Measurements from ENCODE around the gene WWOX.

The WWOX gene

GRCh38 chr16:78106686-78107085 lies 7.2 kb downstream of the WWOX start:
- DNase-seq, result no peak

GRCh38 chr16:78108451-78108850 lies 9.0 kb downstream of the WWOX start:
- DNase-seq, result no peak

- no peak for DNase-seq
These were observed 13.8 kb downstream of the WWOX start for GRCh38 chr16:78113258-78113657.

GRCh38 chr16:78115659-78116058 lies 16.2 kb downstream of the WWOX start:
- DNase-seq, result no peak

DNA sequence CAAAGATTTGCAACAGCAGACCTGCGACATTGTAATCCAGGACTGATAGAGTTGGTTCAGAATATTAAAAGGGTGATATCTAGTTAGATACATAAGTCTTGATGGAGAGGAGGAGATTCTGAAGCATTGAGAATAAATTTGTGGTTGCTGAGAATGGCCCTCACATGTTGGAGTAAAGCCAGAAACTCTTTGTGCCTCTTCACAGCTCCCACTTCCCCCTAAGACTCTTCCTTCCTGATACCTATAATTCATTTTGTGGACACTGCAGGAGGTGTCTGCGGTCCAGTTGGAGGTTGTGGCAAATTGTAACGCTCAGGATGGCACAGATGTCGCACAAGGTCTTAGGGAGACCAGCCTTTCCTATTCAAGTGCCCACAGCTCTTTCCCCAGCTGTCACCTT lies 17.5 kb downstream of the WWOX start:
- DNase-seq, result peak; percentile 44

- DNase-seq, result no peak
These were observed 17.9 kb downstream of the WWOX start for GRCh38 chr16:78117391-78117790.

DNA sequence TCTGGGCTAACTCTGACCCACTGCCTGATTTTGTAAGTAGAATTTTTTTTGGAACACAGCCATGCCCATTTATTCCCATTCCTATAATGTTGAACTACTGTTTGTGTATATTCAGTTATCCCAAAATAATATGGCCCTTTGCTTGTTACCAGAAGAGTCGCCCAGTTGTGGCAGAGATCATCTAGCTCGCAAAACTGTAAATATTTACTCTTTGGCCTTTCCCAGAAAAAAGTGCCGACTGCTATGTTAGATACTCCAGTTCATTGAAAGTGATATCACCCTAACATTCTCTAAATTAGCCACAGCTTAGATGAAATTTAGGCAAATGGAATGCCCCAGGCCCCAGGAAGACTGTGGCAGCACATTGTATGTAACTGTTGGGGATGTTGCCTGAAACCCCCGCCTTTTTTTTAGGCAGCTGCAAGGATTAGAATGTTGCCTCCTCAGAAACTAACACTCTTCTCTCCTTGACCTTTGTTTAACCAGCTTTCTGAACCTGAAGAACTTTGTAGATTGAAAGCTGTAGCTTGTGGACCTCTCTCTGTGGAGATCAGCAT lies 19.1 kb downstream of the WWOX start:
- DNase-seq, result no peak

GRCh38 chr16:78122774-78123315 lies 23.4 kb downstream of the WWOX start:
- peak; percentile 53 for DNase-seq

DNA sequence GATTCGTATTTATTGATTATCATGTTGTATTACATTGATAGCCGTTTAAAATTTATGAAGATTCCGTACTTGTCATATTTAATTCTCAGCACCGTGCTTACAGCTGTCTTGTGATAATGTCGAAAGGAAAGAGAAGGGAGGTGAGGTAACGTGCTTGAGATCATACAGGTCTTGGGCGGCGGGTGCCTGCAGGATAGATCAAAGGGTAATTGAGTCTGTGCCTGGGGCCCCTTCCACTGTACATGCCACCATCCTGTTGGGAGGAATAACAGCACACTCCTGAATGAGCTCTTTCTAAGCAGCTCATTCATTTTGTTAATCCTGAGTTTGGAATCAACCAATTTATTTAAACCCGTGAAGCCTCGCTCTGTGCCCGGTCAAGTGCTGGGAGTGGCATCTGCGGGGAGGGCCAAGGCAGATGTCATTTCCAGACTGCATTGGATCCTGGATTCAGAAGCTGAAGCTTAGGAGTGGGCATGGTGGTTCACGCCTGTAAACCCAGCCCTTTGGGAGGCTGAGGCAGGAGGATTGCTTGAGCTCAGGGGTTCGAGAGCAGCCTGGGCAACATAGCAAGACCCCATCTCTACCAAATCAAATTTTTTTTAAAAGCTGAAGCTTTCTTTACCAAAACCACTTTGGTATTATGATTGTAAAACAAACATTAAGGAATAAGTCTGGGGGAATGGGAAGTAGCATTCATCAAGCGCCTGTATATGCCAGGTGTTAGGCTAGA lies 25.8 kb downstream of the WWOX start:
- DNase-seq, result no peak

DNA sequence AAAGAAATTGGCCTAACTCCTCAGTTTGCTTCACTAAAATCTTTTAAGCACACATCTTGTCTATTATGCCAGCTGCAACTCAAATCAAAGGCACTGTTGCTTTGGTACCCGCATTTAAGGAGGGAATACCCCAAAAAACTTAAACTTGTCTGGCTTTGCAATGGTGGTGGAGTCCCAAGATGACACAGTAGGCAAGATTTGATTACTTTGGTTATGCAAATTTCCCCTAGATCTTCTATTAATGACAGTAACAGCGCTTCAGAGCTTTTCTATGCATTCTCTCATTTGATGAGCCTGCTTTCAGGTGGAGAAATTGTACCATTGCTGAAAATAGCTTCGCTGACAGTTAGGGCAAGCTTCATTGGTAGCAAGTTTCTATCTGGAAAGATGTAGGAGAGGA lies 27.2 kb downstream of the WWOX start:
- no peak for DNase-seq

DNA sequence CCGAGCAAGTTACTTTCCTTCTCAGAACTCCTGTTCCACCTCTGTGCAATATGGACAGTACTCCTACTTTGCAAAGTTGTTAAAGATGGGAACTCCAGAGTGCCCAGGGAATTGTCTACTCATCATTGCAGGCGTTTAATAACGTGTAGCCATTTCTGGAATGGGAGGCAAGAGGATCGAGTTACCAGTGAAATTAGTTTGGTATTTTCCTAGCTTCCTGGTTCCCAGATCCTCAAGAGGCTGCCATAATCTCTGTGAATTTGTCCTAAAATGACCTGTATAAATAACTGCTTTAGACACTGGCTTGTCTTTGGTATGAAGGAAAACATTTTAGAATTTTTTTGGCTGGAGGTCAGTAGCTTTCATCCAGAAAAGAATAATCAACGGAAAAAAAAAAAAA lies 27.7 kb downstream of the WWOX start:
- no peak for DNase-seq

GRCh38 chr16:78128913-78129312 lies 29.5 kb downstream of the WWOX start:
- DNase-seq, result no peak

DNA sequence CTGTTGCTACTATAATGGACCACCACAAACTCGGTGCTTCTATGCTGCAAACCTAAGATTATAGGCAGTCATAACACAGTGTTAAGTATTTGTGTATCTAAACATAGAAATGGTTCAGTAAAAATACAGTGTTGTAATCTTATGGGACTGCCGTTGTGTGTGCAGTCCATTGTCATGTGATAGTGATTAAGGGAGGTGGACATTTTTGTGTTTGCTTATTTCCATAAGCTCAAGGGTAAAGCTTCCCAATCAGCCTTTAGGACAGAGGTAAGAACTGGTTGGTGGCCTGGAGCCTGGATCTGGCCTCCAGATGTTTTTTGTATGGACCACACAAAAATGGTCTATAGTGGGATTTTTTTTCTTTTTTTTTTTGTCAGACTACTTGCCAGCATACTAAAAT lies 29.9 kb downstream of the WWOX start:
- no peak for DNase-seq

GRCh38 chr16:78130083-78130608 lies 30.7 kb downstream of the WWOX start:
- DNase-seq, result no peak

GRCh38 chr16:78130950-78131349 lies 31.5 kb downstream of the WWOX start:
- DNase-seq, result no peak

- no peak for DNase-seq
These were observed 34.5 kb downstream of the WWOX start for GRCh38 chr16:78133919-78134318.

- DNase-seq, result no peak
These were observed 35.6 kb downstream of the WWOX start for GRCh38 chr16:78134944-78135619.

- no peak for DNase-seq
These were observed 37.7 kb downstream of the WWOX start for GRCh38 chr16:78137179-78137578.

DNA sequence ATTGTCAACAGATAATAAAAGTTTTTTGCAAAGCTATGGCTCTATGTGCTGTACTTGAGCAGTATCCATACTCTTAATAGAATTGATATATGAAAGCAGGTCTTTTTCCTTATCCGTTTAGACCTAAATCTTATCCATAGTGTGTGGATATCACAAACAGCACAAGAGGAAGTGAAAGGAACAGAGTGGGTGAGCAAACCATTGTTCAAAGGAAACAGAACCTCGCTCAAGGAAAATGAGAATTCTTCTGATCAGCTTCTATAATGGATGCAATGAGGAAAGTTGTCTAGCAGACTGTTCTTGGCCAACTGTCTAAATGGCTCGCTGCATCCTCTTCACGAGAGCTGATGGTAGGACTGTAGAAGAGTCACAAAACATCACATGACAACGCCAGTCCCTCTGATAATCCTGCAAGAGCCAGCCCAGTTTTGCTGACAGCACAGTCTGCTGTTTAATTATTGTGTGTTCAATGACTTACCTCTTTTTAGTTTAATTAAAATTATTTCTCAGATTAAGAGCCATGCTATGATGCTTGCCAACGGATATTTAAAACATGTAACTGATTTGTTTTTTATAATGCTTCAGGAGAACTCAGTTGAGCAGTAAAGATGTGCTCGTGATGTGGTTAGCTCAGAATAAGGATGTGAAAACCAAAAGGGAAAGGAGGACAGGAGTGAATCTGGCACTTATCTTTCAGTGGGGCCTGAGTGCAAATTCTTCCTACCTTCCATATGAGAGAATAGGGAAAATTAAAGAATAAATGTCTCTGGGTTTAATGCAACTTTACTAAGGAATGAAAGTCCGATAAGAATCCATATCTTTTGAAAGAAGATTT lies 38.5 kb downstream of the WWOX start:
- no peak for DNase-seq

- DNase-seq, result no peak
These were observed 41.5 kb downstream of the WWOX start for GRCh38 chr16:78140818-78141466.

DNA sequence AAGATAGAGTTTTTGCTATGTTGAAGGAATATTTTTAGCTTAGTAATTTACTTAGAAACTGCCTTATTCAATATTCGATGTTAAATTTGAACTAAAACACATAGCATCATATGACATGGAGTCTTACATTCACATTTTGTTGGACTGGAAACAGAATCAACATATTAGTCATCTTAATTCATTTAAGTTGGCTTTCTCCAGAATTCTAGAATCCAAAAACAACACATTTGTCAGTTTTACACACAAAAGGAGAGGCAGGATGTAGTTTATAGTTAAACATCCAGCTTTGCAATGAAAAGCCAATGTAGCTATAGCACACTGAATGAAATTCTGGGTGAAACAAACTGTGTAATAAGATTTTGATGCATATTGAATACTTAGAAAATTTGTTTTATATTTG lies 43.3 kb downstream of the WWOX start:
- DNase-seq, result no peak

GRCh38 chr16:78146807-78147206 lies 47.4 kb downstream of the WWOX start:
- no peak for DNase-seq

All from KG1 (cell line).